Measurements from ENCODE around the gene EIF4G3.

GRCh38 chr1:21082073-21082472, 94.6 kb downstream of the EIF4G3 start:
- TF ChIP-seq CTCF (IDR thresholded peaks at IDR 0.05; ENCODE audit: low read length) (no peak), EZH2 (IDR thresholded peaks at IDR 0.05; ENCODE audit: borderline replicate concordance, low read length) (no peak)

Measured in OCI-LY1 (cell line).